Thyroid gland (tissue), 4 donors: ENCODE measurements around the gene AFAP1.

Experiments
- POLR2A ChIP-seq, 2 donors: fragments of 450-650 bp; IDR thresholded peaks; one replicate each; pipeline ENCODE4 v1.6.1; 2017; ENCODE audit warnings: antibody characterized with exemption in 2 of 2, mild to moderate bottlenecking in 2 of 2, moderate library complexity in 1 of 2
- TF ChIP-seq, protein P1 (sequence below), 6 experiments: fragments of 200-600 bp in 3 of 6; fragments of 450-650 bp in 3 of 6; sonication (generic) in 3 of 6; IDR thresholded peaks; one replicate each; pipeline ENCODE4 v1.5.1; 2016 to 2019; ENCODE audit warnings: antibody characterized with exemption in 6 of 6, mild to moderate bottlenecking in 2 of 6, inconsistent platforms in 1 of 6, moderate library complexity in 1 of 6

DNA sequence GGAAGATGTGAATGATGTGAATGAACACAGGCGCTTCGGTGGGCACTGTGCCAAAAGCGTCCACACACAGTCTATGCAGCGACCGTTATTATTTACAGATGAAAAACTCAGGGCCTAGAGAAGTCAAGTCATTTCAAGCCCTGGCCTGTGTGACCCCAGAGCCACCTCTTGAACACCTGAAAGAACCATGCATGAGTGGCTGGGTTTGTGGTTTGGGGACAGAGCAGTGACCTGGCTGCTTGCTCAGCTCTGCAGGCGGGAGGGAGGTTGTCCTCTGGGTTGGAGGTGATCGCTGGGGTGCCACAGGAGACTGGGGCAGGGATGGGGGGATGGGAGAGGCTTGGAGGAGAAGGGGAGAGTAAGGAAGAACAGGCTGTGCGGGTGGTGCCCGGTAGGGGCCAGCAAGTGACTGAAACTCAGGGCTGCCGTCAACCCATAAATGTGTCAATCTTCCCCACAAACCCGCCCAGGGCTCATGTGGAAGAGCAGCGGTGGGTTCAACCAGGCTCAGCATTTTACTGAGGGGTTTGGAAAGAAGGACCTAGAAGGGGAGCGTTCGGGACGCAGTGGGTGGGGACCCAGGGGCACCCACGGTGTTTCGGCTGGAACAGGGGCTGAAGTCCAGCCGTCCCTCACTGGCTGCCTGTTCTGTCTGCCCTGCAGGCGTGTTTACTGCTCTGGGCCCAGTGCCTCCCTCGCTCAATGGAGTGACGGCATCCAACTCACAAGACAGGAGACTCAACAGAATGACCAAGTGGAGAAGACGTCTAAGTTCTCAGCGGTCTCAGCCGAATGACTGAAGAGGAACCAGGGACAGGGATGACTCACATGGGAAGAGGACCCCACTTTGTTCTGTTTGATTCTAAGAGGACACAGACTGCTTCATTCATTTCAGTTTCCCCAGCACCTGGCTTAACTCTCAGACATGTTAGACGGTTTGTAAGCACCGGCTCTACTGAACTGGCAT is 167.8 kb downstream of the AFAP1 start:
- TF ChIP-seq, protein P1, sequence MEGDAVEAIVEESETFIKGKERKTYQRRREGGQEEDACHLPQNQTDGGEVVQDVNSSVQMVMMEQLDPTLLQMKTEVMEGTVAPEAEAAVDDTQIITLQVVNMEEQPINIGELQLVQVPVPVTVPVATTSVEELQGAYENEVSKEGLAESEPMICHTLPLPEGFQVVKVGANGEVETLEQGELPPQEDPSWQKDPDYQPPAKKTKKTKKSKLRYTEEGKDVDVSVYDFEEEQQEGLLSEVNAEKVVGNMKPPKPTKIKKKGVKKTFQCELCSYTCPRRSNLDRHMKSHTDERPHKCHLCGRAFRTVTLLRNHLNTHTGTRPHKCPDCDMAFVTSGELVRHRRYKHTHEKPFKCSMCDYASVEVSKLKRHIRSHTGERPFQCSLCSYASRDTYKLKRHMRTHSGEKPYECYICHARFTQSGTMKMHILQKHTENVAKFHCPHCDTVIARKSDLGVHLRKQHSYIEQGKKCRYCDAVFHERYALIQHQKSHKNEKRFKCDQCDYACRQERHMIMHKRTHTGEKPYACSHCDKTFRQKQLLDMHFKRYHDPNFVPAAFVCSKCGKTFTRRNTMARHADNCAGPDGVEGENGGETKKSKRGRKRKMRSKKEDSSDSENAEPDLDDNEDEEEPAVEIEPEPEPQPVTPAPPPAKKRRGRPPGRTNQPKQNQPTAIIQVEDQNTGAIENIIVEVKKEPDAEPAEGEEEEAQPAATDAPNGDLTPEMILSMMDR (IDR thresholded peaks at IDR 0.05): no peak
- no peak for TF ChIP-seq POLR2A (IDR thresholded peaks at IDR 0.05)
